ENCODE data around the gene ANKS1A. TPM values are rescaled to one million over a fixed set of nuclear protein-coding genes. Genes with fewer than 3 reads are reported as not detected.

ANKS1A gene
- total and polyA plus RNA-seq, 2 experiments from 2014 or later: 12.1 to 31.9 TPM

GRCh38 chr6:35065441-35065800 lies 176.4 kb downstream of the ANKS1A start (continued):
- TF ChIP-seq NANOG (IDR thresholded peaks at IDR 0.05; ENCODE audit: borderline replicate concordance) (no peak), ZNF331 (CRISPR knock-in tag; IDR thresholded peaks at IDR 0.05; ENCODE audit: low read depth) (no peak), STAT1 (IDR thresholded peaks at IDR 0.05; ENCODE audit: unreplicated experiment) (no peak), JUNB (IDR thresholded peaks at IDR 0.05; ENCODE audit: unreplicated experiment) (no peak), EZH2 (IDR thresholded peaks at IDR 0.05; ENCODE audit: low read depth, unreplicated experiment) (no peak), ETS1 (IDR thresholded peaks at IDR 0.05) (no peak), EZH2phosphoT487 (IDR thresholded peaks at IDR 0.05; ENCODE audit: unreplicated experiment) (no peak)

- no peak overlapping the region for H3K4me3 ChIP-seq
- Mint-ChIP-seq H3K4me1 (peaks cover 42% of the 10 kb centered on the region), H3K4me3 (no peak overlapping the region), H3K9me3 (no peaks in the 10 kb centered on the region), H3K36me3 (ENCODE audit: low read depth) (peaks cover 14% of the 10 kb centered on the region), H3K27ac (no peak overlapping the region), H3K27me3 (ENCODE audit: insufficient read depth, low read depth, poor library complexity) (peaks cover 8% of the 10 kb centered on the region)
- H3K27ac ChIP-seq (ENCODE audit: low read depth): no peak overlapping the region
- no peaks in the 10 kb centered on the region for H3K27me3 ChIP-seq (ENCODE audit: insufficient read depth)
- no peak overlapping the region for H3K4me2 ChIP-seq
- no peak for DNase-seq (ENCODE audit: low spot score)
- ATAC-seq: no peak
- no peaks in the 10 kb centered on the region for H3K36me3 ChIP-seq (ENCODE audit: insufficient read depth)
- TF ChIP-seq ETS1 (IDR thresholded peaks at IDR 0.05) (no peak), ZNF462 (CRISPR knock-in tag; IDR thresholded peaks at IDR 0.05) (no peak), NANOG (IDR thresholded peaks at IDR 0.05; ENCODE audit: borderline replicate concordance) (no peak), EZH2 (IDR thresholded peaks at IDR 0.05; ENCODE audit: low read depth, unreplicated experiment) (no peak), ZNF114 (CRISPR knock-in tag; IDR thresholded peaks at IDR 0.05) (no peak), REST (IDR thresholded peaks at IDR 0.05; ENCODE audit: unreplicated experiment) (no peak), POLR2AphosphoS5 (IDR thresholded peaks at IDR 0.05; ENCODE audit: low read depth) (no peak)
- H4K20me1 ChIP-seq (replicated peaks; ENCODE audit: insufficient read depth): no peaks in the 10 kb centered on the region
- no peaks in the 10 kb centered on the region for H3K9me2 ChIP-seq (ENCODE audit: insufficient read depth)
- H3K4me1 ChIP-seq (ENCODE audit: insufficient read depth): peaks cover 15% of the 10 kb centered on the region
- no peak overlapping the region for H2AFZ ChIP-seq
- no peaks in the 10 kb centered on the region for H3F3A ChIP-seq (replicated peaks; ENCODE audit: low read depth)
- H3K79me2 ChIP-seq (replicated peaks; ENCODE audit: insufficient read depth): no peaks in the 10 kb centered on the region
These were observed 176.8 kb downstream of the ANKS1A start for GRCh38 chr6:35065870-35066269.

Measured in GM23338 (cell line).